GM19452 (cell line): ENCODE data around the gene APBB1.

Experiments
- ATAC-seq: cut with Tn5 transposase; IDR thresholded peaks from one replicate; pipeline ENCODE4 v1.9.1; 2021; ENCODE audit not compliant: unreplicated experiment

Gene APBB1

DNA sequence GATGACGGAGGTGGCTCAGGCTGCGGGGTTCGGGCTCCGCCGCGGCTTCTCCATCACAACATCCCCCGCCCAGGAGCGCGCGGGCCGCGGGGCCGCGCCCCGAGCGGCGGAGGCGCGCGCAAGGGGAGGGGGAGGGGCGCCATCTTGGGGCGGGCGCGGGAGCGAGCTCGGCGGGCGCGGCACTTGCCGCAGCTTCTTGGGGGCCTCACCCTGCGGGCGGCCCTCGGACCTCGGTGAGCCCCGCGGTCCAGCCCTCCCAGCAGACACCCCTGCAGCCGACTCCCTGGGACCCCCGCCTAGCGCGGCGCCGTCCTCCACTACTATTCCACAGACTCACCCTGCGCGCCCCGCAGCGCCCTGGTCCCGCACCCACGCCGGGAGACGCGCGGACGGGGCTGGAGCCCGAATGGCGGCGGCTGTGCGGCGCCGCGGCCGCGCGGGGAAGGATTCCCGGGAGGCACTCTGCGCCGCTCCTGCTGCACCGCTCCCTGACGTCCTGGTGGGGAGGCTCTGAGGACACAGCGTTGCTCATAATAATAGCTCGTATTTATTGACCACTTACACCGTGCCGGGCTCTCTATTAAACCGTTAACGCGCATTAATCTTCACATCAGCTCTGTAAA, at the start of gene APBB1:
Gene APBB1, minus strand, starts transcription at position 86 of the 623 bp plus-strand sequence. CDS start 7,747 bp downstream, outside the sequence.
- ATAC-seq = peak; percentile 41

DNA sequence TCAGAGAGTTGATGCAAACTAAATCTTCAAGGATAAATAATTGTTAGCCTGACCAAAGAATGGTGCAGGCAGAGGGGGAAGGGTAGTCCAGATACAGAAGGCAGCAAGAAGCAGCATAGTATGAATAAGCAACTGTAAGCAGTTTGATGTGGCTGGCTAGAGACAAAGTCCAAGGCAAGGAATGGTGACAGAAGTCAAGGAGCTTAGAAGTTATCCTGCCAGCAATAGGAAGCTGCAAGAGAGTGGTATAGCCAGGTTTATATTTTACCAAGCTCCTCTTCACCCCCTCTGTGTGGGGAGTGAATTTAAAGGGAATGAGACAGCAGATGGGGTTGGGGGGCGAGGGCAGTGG, 40.2 kb upstream of the APBB1 start:
- no peak for ATAC-seq

DNA sequence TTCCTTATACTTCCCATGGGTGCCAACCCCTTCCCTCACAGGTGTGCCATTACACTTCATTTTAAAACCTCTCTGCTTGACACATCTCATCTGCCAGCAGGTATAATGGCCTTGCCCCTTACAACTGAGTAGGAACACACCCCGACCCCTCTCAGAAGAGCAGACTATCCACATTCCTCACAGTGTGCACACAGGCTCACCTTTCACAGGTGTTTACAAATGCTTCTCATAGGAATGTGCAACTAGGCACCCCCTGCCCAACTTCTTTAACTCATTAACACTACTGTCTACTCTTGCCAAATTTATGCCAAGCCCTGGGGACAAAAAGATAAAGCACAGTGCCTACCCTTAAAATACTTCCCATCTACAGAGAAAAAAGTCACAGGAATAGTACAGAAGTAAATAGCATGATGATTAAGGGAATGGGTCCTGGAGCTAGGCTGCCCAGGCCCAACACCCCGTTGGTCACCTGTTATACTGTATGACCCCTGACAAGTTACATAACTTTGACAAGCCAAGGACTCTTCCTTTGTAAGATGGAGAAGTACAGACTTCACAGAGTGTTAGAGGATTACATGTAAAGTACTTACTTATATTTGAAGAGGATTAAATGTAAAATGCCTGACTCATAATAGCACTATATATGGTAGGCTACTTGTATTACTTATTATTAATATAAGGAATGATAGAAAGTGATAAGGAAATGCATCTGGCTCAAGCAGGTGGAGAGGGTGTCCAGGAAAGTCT, 39.6 kb upstream of the APBB1 start:
- ATAC-seq = no peak

DNA sequence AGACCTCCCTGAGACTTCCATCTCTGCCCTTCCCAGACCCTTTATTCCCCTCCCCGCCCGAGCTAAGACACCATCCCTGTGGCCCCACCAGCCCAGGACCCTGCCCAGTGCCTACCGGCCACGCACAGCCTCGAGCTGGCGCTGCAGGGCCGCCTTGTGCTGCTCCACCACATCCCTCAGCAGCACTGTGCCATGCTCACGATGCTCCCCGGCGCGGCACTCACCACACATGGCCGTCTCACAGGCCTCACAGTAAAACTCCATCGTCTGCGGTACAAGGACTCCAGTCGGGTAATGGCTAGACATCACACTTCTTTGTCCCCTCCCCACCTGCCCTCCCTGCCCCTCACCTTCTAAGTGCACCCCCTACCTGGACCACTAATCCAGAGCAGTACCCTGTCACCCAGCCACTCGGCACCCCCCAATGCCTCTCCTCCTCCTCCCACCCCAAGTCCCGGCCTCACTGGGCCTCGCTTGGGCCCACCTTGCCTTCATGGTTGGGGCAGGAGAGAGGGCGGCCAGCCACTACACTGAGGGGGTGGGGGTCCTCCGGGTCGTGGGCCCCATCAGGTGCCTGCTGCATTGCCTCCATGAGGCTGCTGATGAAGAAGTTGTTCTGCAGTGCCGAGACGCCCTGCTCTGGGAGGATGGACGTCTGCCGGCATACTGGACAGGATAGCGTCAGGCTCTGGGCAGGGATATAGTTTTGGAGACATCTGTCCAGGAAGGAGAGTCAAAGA, 38.9 kb upstream of the APBB1 start:
- no peak for ATAC-seq

DNA sequence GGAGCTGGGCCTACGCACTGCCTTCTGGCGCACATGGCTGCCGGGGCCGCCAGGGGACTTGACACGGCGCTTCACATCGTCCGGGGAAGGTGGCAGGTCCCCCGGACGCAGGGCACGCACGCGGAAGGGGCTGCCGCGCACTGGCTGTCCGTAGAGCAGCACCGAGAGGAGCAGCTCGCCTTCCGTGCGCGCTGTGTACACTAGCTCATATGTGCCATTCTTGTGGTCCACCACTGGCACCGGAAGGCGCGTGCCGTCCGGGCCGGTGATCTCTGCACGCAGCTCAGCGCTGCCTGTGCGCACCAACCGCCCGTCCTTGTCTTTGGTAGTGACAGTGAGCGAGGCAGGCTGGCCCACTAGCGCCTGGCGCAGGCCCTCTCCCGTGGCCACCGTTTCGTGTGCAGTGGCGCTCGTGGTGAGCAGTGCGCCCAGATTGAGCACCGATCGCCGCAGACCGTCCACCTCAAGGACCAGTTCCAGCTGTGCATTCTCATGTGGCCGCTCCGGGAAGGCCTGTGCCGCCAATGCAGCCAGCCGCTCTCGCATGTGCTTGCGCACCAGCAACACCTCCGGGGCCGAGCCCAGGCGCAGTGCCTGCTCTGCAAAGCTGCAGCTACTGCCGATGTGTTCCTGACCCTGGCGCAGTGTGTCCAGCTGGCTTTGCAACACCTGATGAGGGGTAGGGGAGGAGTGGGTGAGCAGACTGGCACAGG, 37.6 kb upstream of the APBB1 start:
- no peak for ATAC-seq

DNA sequence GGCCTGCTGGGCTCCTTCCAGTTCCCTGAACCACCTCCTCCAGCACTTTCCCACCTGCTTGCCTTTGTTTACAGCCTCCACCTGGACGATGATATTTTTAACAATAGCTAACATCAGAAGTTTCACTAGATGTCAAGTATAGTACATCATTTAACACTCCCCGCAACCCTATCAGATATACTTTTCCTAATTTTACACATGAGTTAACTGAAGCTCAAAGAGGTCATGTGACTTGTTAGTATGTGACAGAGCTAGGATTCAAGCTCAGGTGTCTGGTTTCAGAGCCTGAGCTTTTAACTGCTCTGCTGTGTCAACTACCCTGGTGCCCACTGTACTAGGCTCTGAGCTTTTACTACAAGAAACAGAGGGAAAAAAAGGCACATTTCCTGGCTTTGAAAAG, 36.2 kb upstream of the APBB1 start:
- no peak for ATAC-seq

DNA sequence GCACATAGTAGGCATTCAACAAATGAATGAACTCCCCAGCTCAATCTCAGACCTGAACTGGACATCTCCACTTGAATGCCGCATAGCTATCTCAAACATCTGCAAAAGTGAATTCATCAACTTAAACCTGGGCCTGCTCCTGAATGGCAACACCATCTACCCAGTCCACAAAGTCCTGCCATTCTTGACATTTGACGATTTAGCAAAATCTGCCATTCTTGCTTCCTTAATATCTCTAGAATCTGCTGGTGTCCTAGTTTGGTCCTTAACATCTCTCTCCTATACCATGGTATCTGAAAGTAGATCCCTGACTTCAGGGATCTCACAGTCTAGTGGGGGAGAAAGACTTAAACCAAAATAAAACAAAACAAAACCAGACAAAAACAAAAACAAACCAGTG, 34.3 kb upstream of the APBB1 start:
- ATAC-seq = no peak

DNA sequence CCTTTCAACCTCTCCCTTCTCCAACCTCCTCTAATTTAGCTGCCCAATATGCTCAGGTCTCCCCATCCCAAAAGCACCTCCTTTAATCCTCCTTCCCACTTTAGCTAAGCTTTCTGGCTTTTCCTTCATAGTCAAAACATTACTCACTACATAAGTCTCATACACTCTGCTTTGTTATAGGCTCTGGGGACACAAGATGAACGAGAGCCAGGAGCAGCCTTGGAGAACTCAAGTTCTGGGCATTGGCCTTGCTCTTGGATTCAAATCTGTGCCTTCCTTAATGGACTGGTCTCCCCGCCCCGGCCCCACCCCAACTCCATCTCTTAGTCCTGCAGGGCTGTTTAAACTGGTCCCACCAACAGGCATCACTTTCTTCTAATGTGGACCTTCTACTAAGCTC, 33.3 kb upstream of the APBB1 start:
- ATAC-seq = no peak

DNA sequence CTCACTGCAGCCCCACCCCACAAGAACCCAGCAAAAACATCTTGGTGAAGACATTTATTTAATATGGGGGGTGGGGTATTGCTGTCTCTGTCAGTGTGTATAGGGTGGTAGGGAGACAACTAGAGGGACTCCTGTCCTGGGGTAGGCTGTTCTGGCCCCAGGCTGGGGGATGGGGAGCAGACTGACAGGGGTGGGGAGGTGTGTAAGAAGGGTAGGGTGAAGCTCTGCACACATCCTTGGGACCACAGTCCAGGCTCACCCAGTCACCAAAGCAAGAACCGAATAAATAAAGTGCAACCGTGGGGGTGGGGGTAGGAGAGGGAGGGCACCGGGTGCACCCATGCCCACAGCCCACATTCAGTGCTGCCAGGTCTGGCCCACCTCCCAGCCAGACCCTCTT, 29.7 kb upstream of the APBB1 start:
- ATAC-seq = no peak

DNA sequence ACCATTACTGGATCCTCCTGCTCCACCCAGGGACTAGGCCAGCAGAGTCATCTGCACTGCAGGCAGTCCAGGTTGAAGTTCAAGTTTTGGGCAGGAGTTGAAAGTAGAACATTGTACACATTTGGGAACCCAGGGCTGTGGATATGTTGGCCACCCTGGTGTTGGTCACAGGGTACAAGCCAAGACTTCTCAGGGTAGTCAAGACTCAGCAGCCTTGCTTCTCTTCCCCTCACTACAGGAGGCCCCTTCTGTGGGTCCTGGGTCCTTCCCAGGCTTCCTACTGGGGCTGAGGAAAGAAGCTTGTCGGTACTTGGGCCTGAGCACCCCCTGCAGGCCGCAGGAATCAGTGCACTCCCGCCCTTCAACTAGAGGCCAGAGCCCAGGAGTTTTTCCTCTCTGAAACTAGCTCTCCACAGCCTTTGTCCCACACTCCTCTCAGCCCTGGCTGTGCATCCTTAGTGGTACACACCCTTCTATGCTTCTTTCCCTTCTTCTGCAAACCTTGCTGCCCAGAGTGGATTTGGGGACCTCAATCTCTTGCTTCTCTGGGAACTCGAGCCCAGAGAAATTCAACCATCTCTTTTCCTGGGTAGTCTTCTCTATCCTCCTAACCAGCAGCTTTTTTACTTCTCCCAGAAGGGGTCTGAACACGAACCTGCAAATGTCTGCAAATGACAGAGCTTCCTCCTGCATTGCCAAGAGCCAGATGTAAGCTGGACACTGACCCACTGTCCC, 24.5 kb upstream of the APBB1 start:
- ATAC-seq = peak; percentile 83

DNA sequence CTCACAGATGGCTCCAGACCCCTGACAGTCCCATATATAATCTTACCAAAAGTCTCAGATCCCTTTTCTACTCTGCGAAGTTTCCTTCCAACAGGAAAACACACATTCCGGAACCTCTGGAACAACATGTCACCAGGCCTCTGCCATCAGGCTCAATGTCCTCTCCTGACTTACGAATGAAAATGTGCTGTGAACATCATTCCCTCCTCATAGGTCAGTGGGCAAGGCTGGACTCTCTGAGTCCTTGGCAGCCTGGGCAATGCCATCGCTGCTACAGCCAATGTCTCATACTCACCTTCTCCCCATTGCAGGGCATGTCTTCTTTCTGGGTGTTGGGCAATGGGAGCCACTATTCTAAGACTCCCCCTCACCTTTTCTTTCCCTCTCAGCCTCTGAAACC, 23.5 kb upstream of the APBB1 start:
- ATAC-seq = no peak

DNA sequence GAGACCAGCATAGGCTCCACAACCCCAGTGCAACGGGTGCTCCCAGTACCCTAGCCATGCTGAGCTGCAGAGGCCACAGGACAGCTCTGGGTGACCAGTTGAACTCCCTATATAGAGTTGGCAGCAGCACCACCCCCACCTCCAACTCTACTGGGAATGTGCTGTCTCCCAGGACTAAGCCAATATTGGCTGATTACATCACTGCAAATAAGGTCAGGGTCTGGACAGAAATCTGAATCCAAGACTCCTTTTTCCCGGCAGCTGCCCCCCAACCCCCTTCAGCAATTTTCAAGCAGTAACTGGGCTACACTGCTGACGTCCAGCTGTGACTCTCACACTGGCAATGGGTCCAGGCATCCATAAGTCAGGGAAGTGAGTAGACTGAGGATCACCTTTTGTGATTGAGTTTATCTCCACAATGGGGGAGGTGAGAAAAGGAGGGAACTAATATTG, 22.0 kb upstream of the APBB1 start, which contains the start of gene HPX:
Gene HPX, minus strand, starts transcription at position 82 of the 453 bp plus-strand sequence. Its CDS starts 24 bp downstream, at position 58.
- no peak for ATAC-seq

DNA sequence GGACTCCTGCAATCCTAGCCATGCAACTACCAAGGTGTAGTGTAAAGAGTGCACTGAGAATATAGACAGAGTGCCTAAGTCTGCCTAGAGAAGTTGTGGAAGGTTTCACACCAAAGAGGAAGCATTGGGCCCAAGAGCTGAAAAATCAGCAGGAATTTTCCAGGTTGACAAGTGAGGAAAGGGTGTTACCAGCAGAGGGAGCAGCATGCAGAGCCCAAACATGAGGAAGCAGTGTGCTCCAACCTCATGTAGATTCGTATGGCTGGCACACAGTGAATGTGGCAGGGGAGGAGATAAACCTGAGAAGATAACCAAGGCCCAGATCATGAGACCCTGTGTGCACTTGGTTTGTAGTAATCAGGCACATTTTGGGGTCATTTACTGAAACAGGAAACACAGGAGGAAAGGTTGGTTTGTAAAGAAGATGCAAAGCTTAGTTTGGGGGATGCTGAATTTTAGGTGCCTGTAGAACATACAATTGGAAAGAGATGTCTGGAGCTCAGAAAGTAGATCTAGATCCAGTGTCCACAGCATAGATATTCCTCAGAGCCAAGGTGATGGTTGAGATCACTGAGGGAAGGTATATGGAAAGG, 20.2 kb upstream of the APBB1 start:
- no peak for ATAC-seq

DNA sequence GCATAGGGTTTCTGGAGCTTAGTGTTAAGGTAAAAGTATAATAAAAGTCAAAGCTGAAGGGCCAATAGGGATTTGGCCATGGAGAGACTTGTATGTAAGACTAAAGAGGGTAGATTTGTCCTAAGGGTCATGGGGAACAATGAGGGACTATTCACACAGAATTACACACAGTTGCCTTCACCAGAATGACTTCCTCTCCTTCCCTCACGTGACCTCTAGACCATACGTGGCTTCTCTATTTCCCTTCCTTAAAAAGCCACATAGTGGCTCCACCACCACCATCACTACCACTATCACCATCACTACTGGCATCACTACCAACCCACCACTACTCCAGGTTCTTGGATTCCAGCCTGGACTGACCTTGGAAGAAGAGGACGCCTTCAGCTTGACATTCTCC, 19.1 kb upstream of the APBB1 start:
- ATAC-seq = no peak

DNA sequence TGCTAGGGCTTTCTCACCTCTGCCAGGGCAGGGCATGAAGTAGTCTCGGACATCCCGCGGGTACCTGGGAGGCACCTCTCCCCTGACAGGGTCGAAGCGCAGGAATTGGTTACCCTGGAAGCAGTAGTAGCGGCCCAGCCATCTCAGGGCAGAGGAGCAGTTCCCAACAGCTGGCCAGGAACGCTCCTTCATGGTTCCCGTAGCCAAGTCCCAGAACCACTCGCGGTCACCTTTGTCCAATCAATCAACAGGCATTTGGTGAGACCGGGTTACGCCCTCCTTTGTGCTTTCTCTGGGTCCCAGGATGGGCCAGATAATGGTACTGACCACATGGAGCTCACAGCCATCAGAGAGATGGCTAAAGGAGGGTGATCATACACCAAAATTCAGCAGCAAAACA, 18.5 kb upstream of the APBB1 start:
- ATAC-seq = no peak

DNA sequence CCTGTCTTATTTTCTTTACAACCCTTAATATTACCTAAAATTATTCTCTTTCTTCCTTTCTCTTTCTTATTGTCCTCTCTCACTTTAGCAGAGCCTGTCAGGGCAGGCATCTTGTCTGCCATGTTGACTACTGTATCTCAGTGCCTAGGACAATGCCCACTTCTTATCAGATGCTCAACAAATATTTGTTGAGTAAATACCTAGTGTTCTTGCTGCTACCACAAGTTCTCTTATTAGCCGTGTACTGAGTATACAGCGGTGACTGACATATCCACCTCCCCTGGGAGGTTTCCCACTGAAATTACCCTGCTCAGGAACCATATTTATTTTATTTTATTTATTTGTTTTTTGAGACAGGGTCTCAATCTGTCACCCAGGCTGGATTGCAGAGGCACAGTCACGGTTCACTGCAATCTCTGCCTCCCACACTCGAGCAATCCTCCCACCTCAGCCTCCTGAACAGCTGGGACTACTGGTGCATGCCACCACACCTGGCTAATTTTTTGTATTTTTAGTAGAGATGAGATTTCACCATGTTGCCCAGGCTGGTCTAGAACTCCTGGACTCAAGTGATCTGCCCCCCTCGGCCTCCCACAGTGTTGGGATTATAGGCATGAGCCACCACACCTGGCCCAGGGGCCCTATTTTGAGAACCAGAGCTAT, 15.2 kb upstream of the APBB1 start:
- no peak for ATAC-seq

DNA sequence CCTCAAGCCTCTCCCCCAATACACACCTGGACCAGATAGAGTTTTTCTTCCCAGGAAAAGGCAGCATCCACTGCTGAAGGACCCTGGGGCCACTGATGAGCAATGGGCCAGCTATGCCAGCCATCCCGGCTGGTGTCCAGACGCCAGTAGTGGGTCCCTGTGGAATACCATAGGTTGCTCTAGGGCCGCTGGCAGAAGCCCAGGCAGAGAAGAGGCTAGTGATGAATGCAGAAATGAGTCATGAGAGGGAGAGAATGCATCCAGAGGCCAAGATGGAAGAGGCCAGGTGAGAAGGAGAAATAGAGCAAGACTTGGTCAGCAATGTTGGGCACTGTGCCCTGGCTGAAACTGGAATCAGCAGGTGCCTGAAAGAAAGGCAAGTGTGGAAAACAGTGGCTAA, 13.0 kb upstream of the APBB1 start:
- no peak for ATAC-seq

DNA sequence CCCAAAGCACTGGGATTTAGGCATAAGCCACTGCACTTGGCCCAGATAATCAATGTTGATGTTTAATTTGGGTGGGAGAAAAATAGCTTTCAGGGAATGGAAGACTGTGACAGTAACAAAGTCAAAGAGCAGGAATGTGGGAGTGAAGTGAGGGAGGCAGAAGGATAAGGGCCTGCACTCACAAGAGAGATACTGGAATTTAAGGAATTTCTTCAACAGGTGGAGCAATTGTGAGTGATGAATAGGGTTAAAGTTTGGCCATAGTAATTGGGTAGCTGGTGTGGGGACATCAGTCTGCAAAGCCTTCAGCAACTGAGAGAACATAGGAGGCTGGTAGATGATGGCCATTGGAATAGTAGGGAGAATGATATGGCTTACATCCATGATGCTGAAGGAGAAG, 8.6 kb upstream of the APBB1 start:
- no peak for ATAC-seq

DNA sequence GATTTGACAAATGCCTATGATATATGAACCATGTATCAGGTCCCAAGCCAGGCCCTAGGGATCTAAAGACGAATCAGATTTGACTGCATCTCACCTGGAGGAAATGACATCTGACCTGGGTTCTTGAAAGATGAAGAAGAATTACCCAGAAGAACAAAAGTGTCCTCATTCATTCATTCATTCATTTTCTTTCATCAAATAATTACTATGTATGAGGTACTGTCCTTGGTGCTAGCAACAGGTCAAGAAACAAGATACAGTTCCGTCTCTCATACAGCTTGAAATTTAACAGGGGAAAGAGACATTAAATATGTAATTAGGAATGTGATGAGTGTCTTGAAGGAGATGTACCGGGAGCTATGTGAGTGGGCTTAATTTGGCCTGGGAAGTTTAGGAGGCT, 1.8 kb upstream of the APBB1 start:
- ATAC-seq = no peak

DNA sequence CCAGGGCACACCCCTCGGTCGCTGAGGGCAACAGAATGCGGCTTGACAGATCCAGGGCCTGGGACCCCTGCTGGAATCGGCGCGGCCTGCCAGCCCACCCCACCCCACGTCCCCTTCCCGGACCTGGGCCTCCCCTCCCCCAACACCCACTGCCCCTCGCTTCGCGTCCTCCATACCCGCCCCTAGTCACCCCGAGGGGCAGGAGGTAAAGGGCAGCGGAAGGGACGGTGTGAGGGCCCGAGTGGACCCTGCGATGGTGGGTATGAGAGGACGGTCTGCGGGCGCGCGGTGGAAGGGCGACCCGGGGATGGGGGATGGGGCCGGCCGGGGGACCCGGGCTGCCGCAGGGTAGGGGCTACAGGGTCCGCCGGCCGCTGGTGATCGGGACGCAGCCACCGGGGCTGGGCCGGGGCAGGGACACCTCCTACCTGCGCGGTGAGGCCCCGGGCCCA, 311 bp downstream of the APBB1 start:
- no peak for ATAC-seq
